GM10248 (cell line): Measurements from ENCODE around the gene BRINP3.

ENCODE experiments used
- CTCF ChIA-PET: fragments of 300-600 bp; sonication (Branson Sonifier 250); formaldehyde crosslinking; extraction: SDS; loops from one replicate; lab custom pipeline; 2021; ENCODE audit warnings: antibody characterized with exemption; lab: Yijun Ruan, JAX
- POLR2A ChIA-PET: fragments of 350-650 bp; sonication (Branson Sonifier 250); formaldehyde crosslinking; extraction: SDS; loops from one replicate; lab custom pipeline; 2020; ENCODE audit warnings: antibody characterized with exemption; lab: Yijun Ruan, JAX
- DNase-seq: peaks from one replicate; pipeline ENCODE4 v3.0.0; 2012; ENCODE audit errors: extremely low spot score
- CTCF ChIP-seq: IDR thresholded peaks from 2 replicates; pipeline ENCODE4 v1.5.1; 2012; ENCODE audit warnings: mild to moderate bottlenecking, low read depth; ENCODE audit errors: extremely low read depth, missing control alignments, control extremely low read depth

BRINP3 gene

GRCh38 chr1:190067592-190067991, 410.1 kb downstream of the BRINP3 start:
- CTCF ChIA-PET, result no interaction called here
- DNase-seq, result no peak
- TF ChIP-seq CTCF, result no peak
- POLR2A ChIA-PET, result no interaction called here

GRCh38 chr1:190066011-190066410, 411.7 kb downstream of the BRINP3 start:
- no peak for TF ChIP-seq CTCF
- DNase-seq, result no peak
- ChIA-PET POLR2A (no interaction called here), CTCF (no interaction called here)

- ChIA-PET POLR2A (no interaction called here), CTCF (no interaction called here)
- no peak for DNase-seq
- TF ChIP-seq CTCF, result no peak
These were observed 428.4 kb downstream of the BRINP3 start for GRCh38 chr1:190049314-190049713.
